CD4-positive, alpha-beta T cell treated with Interleukin-17A for 4 hours (primary cell): Measurements from ENCODE around the gene RGS5.
A peak's percentile ranks its signal among the peaks of the same experiment; 100 is the strongest.

Experiments used
- DNase-seq: peaks from one replicate; pipeline ENCODE4 v3.0.0-alpha.2; 2020; ENCODE audit warnings: mixed read lengths

Gene RGS5

GRCh38 chr1:163178628-163179027, 24.1 kb downstream of the RGS5 start:
- no peak for DNase-seq

GRCh38 chr1:163176797-163177196, 25.9 kb downstream of the RGS5 start:
- DNase-seq: no peak

GRCh38 chr1:163174524-163175437, 27.9 kb downstream of the RGS5 start:
- peak; percentile 42 for DNase-seq

- no peak for DNase-seq
Observed at GRCh38 chr1:163173121-163173520, 29.6 kb downstream of the RGS5 start.

- DNase-seq: no peak
Observed at GRCh38 chr1:163172596-163172995, 30.1 kb downstream of the RGS5 start.

GRCh38 chr1:163171826-163172225, 30.9 kb downstream of the RGS5 start:
- no peak for DNase-seq

GRCh38 chr1:163170975-163171676, 31.6 kb downstream of the RGS5 start:
- no peak for DNase-seq

- DNase-seq: no peak
Observed at GRCh38 chr1:163170331-163170730, 32.4 kb downstream of the RGS5 start.

GRCh38 chr1:163169553-163169952, 33.2 kb downstream of the RGS5 start:
- DNase-seq: no peak

GRCh38 chr1:163168053-163168452, 34.7 kb downstream of the RGS5 start:
- DNase-seq: no peak

- no peak for DNase-seq
Observed at GRCh38 chr1:163166886-163167555, 35.7 kb downstream of the RGS5 start.

- no peak for DNase-seq
Observed at GRCh38 chr1:163165119-163165518, 37.6 kb downstream of the RGS5 start.

- no peak for DNase-seq
Observed at GRCh38 chr1:163163881-163164582, 38.7 kb downstream of the RGS5 start.

- DNase-seq: no peak
Observed at GRCh38 chr1:163163163-163163562, 39.6 kb downstream of the RGS5 start.

GRCh38 chr1:163162381-163162914, 40.3 kb downstream of the RGS5 start:
- DNase-seq: no peak

- no peak for DNase-seq
Observed at GRCh38 chr1:163161841-163162240, 40.9 kb downstream of the RGS5 start.

- DNase-seq: no peak
Observed at GRCh38 chr1:163161337-163161736, 41.4 kb downstream of the RGS5 start.

- DNase-seq: no peak
Observed at GRCh38 chr1:163155606-163156005, 47.1 kb downstream of the RGS5 start.

- no peak for DNase-seq
Observed at GRCh38 chr1:163148911-163149310, 53.8 kb downstream of the RGS5 start.

- DNase-seq: no peak
Observed at GRCh38 chr1:163147019-163147418, 55.7 kb downstream of the RGS5 start.

- DNase-seq: no peak
Observed at GRCh38 chr1:163145435-163145834, 57.3 kb downstream of the RGS5 start.

GRCh38 chr1:163144418-163144817, 58.3 kb downstream of the RGS5 start:
- DNase-seq: no peak

GRCh38 chr1:163142152-163142551, 60.6 kb downstream of the RGS5 start:
- DNase-seq: no peak
